Measurements from ENCODE around the gene UBE2QL1.

The UBE2QL1 gene

GRCh38 chr5:6540111-6540827 lies 91.6 kb downstream of the UBE2QL1 start:
- no peak for DNase-seq (ENCODE audit: low spot score)

GRCh38 chr5:6541256-6542013 lies 92.8 kb downstream of the UBE2QL1 start:
- DNase-seq (ENCODE audit: low spot score): no peak

- no peak for DNase-seq (ENCODE audit: low spot score)
These were observed 94.0 kb downstream of the UBE2QL1 start for GRCh38 chr5:6542421-6543345.

- DNase-seq (ENCODE audit: low spot score): no peak
These were observed 94.7 kb downstream of the UBE2QL1 start for GRCh38 chr5:6543346-6543730.

GRCh38 chr5:6543830-6544560 lies 95.3 kb downstream of the UBE2QL1 start:
- DNase-seq (ENCODE audit: low spot score): no peak
